ENCODE data around the gene LPP. TPM values are rescaled to one million over a fixed set of nuclear protein-coding genes. Genes with fewer than 3 reads are reported as not detected.

Gene LPP
- total and polyA plus RNA-seq, 2 of the 13 experiments (the other 11 are each of a cell fraction or from before 2014, with no cell fraction given), result 19.2 to 29.9 TPM

DNA sequence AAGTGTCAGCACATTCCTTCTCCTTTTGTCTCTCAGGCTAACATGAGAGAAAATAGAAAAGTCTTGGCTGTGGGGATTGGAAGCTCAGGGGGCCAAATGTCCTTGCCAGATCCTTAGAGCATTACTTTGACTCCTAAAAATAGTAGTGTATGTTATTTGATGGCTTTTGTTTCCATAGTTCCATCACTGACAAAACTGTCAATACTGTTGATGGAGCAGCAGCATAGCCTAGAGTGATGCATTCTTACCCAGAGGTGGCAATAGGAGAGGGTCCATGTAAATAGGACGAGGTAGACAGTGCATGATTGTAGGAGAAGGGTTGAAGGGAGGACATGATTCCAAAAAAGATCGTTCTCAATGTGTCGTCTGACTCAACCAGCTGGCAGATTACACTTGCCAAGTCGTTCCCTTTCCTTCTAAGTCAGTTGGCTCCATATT is 735.1 kb downstream of the LPP start:
- DNase-seq (ENCODE audit: low spot score), result no peak
- CTCF ChIA-PET (ENCODE audit: low intra/inter-chr PET ratio, low total read pairs), result no interaction called here
- POLR2A ChIA-PET, result no interaction called here

DNA sequence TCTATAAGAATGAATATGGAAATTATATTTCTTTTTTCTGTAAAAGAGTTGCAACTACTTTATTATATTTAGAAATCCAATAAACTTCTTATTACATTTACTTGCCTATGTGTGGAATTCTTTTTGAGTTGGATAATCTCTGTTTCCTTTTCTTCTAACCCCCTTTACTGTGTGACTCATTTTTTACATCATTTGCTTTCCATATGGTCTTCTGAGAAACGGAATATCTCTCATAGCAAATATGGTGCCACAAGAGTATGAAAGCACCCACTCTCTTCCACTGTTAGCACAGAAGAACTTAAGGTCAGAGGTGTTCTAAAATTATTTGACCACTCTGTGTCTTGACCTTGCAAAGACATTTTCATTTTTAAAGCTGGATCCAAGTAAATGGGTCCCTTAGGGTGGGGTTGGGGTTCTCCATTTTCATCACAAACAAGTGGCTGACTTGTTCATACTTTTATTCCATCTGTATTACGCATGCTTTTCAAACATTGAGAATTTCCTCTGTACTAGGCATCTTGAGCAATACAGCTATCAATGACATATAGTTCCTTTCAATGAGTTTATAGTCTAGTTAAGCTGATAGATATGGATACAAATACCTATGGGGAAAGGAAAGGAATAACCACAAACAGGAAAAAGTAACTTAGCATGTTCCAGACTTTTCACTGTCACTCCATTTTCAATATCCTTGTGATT is 736.8 kb downstream of the LPP start:
- 96% methylated on average over 2 of the region's 2 CpGs for WGBS (ENCODE audit: low lambda C conversion rate)
- intact Hi-C loops (cut with micrococcal nuclease; ENCODE audit: unreplicated experiment), result no loop called here
- POLR2A ChIA-PET, result no interaction called here
- in situ Hi-C loops (cut with HindIII; ENCODE audit: extremely low pct_ligation_motif_present, low pct_unique_long_range_greater_than_20kb), result no loop called here
- Histone ChIP-seq H3K9ac (ENCODE audit: insufficient read depth, low read depth, low read length) (no peak overlapping the region), H3K79me2 (ENCODE audit: insufficient read depth, low read length) (no peaks in the 10 kb centered on the region), H3K27ac (ENCODE audit: extremely low read length, insufficient read depth, low read length) (no peak overlapping the region), H4K20me1 (ENCODE audit: insufficient read depth, low read length) (no peaks in the 10 kb centered on the region), H2AFZ (ENCODE audit: low read length) (no peak overlapping the region), H3K27me3 (ENCODE audit: control insufficient read depth in 1 of 2, insufficient read depth in 2 of 2, low read length in 2 of 2) (no peaks in the 10 kb centered on the region), H3K4me1 (ENCODE audit: insufficient read depth, low read length) (no peaks in the 10 kb centered on the region), H3K4me2 (ENCODE audit: low read depth, low read length) (no peak overlapping the region), H3K4me3 (replicated peaks in 1 of 3; ENCODE audit: insufficient read depth in 1 of 3, low read depth in 2 of 3, low read length in 3 of 3) (no peak overlapping the region), H3K9me3 (ENCODE audit: low read length) (no peaks in the 10 kb centered on the region), H3K36me3 (replicated peaks in 1 of 2; ENCODE audit: control insufficient read depth in 1 of 2, insufficient read depth in 2 of 2, low read length in 2 of 2) (peaks cover 4% of the 10 kb centered on the region in 2 experiments; a peak in 3 of 5 replicates)
- FAIRE-seq (no peak), ATAC-seq (no peak), DNase-seq (ENCODE audit: low spot score) (no peak)
- no TSS peak for BruUV-seq (replicated peaks)
- CTCF ChIA-PET (ENCODE audit: low intra/inter-chr PET ratio, low total read pairs), result no interaction called here
- no peak for TF ChIP-seq ZSCAN30 (CRISPR knock-in tag; IDR thresholded peaks at IDR 0.05)
- no peak for TF ChIP-seq ZNF619 (CRISPR knock-in tag; IDR thresholded peaks at IDR 0.05)
- no peak for TF ChIP-seq DMAP1 (CRISPR knock-in tag; IDR thresholded peaks at IDR 0.05)
- TF ChIP-seq, protein P1, sequence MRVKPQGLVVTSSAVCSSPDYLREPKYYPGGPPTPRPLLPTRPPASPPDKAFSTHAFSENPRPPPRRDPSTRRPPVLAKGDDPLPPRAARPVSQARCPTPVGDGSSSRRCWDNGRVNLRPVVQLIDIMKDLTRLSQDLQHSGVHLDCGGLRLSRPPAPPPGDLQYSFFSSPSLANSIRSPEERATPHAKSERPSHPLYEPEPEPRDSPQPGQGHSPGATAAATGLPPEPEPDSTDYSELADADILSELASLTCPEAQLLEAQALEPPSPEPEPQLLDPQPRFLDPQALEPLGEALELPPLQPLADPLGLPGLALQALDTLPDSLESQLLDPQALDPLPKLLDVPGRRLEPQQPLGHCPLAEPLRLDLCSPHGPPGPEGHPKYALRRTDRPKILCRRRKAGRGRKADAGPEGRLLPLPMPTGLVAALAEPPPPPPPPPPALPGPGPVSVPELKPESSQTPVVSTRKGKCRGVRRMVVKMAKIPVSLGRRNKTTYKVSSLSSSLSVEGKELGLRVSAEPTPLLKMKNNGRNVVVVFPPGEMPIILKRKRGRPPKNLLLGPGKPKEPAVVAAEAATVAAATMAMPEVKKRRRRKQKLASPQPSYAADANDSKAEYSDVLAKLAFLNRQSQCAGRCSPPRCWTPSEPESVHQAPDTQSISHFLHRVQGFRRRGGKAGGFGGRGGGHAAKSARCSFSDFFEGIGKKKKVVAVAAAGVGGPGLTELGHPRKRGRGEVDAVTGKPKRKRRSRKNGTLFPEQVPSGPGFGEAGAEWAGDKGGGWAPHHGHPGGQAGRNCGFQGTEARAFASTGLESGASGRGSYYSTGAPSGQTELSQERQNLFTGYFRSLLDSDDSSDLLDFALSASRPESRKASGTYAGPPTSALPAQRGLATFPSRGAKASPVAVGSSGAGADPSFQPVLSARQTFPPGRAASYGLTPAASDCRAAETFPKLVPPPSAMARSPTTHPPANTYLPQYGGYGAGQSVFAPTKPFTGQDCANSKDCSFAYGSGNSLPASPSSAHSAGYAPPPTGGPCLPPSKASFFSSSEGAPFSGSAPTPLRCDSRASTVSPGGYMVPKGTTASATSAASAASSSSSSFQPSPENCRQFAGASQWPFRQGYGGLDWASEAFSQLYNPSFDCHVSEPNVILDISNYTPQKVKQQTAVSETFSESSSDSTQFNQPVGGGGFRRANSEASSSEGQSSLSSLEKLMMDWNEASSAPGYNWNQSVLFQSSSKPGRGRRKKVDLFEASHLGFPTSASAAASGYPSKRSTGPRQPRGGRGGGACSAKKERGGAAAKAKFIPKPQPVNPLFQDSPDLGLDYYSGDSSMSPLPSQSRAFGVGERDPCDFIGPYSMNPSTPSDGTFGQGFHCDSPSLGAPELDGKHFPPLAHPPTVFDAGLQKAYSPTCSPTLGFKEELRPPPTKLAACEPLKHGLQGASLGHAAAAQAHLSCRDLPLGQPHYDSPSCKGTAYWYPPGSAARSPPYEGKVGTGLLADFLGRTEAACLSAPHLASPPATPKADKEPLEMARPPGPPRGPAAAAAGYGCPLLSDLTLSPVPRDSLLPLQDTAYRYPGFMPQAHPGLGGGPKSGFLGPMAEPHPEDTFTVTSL (CRISPR knock-in tag; IDR thresholded peaks at IDR 0.05; ENCODE audit: borderline replicate concordance), result no peak
- TF ChIP-seq POLR2A (IDR thresholded peaks at IDR 0.05; ENCODE audit: insufficient read depth in 1 of 2, low read depth in 2 of 2, low read length in 2 of 2), result no peak
- no peak for TF ChIP-seq GATAD1 (CRISPR knock-in tag; IDR thresholded peaks at IDR 0.05)
- TF ChIP-seq, protein P2, sequence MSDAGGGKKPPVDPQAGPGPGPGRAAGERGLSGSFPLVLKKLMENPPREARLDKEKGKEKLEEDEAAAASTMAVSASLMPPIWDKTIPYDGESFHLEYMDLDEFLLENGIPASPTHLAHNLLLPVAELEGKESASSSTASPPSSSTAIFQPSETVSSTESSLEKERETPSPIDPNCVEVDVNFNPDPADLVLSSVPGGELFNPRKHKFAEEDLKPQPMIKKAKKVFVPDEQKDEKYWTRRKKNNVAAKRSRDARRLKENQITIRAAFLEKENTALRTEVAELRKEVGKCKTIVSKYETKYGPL (CRISPR knock-in tag; IDR thresholded peaks at IDR 0.05), result no peak
- TF ChIP-seq NKX3-1 (CRISPR knock-in tag; IDR thresholded peaks at IDR 0.05), result no peak
- TF ChIP-seq ATF7 (IDR thresholded peaks at IDR 0.05), result no peak
- no peak for TF ChIP-seq ATF7 (CRISPR knock-in tag; IDR thresholded peaks at IDR 0.05)
- TF ChIP-seq ZNF678 (CRISPR knock-in tag; IDR thresholded peaks at IDR 0.05), result no peak
- TF ChIP-seq ZNF709 (CRISPR knock-in tag; IDR thresholded peaks at IDR 0.05), result no peak
- TF ChIP-seq HNF4G (IDR thresholded peaks at IDR 0.05; ENCODE audit: borderline replicate concordance, low read depth, low read length), result no peak
- TF ChIP-seq HNF4G (CRISPR knock-in tag; IDR thresholded peaks at IDR 0.05; ENCODE audit: borderline replicate concordance, low read depth), result no peak

More for the DNA sequence above, 735.1 kb downstream of the LPP start:
- ATAC-seq (no peak), FAIRE-seq (no peak)
- Histone ChIP-seq H3K79me2 (ENCODE audit: insufficient read depth, low read length) (no peaks in the 10 kb centered on the region), H3K9ac (ENCODE audit: insufficient read depth, low read depth, low read length) (no peak overlapping the region), H3K4me2 (ENCODE audit: low read depth, low read length) (no peak overlapping the region), H2AFZ (ENCODE audit: low read length) (no peak overlapping the region), H3K27ac (ENCODE audit: extremely low read length, insufficient read depth, low read length) (no peak overlapping the region), H3K9me3 (ENCODE audit: low read length) (no peaks in the 10 kb centered on the region), H3K4me1 (ENCODE audit: insufficient read depth, low read length) (no peaks in the 10 kb centered on the region), H3K36me3 (replicated peaks in 1 of 2; ENCODE audit: control insufficient read depth in 1 of 2, insufficient read depth in 2 of 2, low read length in 2 of 2) (peaks cover 4 to 7% of the 10 kb centered on the region in 2 experiments; a peak in 4 of 5 replicates), H4K20me1 (ENCODE audit: insufficient read depth, low read length) (no peaks in the 10 kb centered on the region), H3K27me3 (ENCODE audit: control insufficient read depth in 1 of 2, insufficient read depth in 2 of 2, low read length in 2 of 2) (no peaks in the 10 kb centered on the region), H3K4me3 (replicated peaks in 1 of 3; ENCODE audit: insufficient read depth in 1 of 3, low read depth in 2 of 3, low read length in 3 of 3) (no peak overlapping the region)
- in situ Hi-C loops (cut with HindIII; ENCODE audit: extremely low pct_ligation_motif_present, low pct_unique_long_range_greater_than_20kb), result no loop called here
- intact Hi-C loops (cut with micrococcal nuclease; ENCODE audit: unreplicated experiment), result loop anchor here (10.0 kb wide), 1 partner anchor 1436 kb away; the partner anchor contains the start of gene CLDN1
- 99% methylated on average over 4 of the region's 4 CpGs for WGBS (ENCODE audit: low lambda C conversion rate)
- no TSS peak for BruUV-seq (replicated peaks)
- TF ChIP-seq ZNF317 (CRISPR knock-in tag; IDR thresholded peaks at IDR 0.05), result no peak
